OCI-LY3 (cell line): Measurements from ENCODE around the gene FNBP1.

Source experiments
- CTCF ChIP-seq: fragments of 200-600, 300-600 bp; sonication (generic); IDR thresholded peaks from 2 replicates; pipeline ENCODE4 v1.5.1; 2014; ENCODE audit warnings: antibody characterized with exemption, low read length, low read depth
- EZH2phosphoT487 ChIP-seq: fragments of 200-600 bp; shearing (Covaris generic); IDR thresholded peaks from 2 replicates; pipeline ENCODE4 v1.6.1; 2018; ENCODE audit warnings: antibody characterized with exemption, mixed run types, low read depth

GRCh38 chr9:130058154-130058553 lies 15.2 kb upstream of the FNBP1 start:
- TF ChIP-seq CTCF (no peak), EZH2phosphoT487 (no peak)
